B cell (primary cell): ENCODE data around the gene MEGF8. TPM values are rescaled to one million over a fixed set of nuclear protein-coding genes. Genes with fewer than 3 reads are reported as not detected.
A peak's percentile ranks its signal among the peaks of the same experiment; 100 is the strongest.

Experiments
- ATAC-seq: fragments of 200-7000 bp; cut with Tn5 transposase; one replicate; pipeline ENCODE4 v1.10.0; 2021; ENCODE audit warnings: low read depth, mild to moderate bottlenecking, moderate number of reproducible peaks, moderate library complexity
- CTCF ChIA-PET: fragments of 350-600 bp; sonication (Branson Sonifier 250); formaldehyde crosslinking; loops from one replicate; lab custom pipeline; 2021; ENCODE audit warnings: antibody characterized with exemption, inconsistent platforms; lab: Charles Lee
- POLR2A ChIA-PET: fragments of 350-600 bp; sonication (Branson Sonifier 250); formaldehyde crosslinking; loops from one replicate; lab custom pipeline; 2021; ENCODE audit warnings: antibody characterized with exemption; lab: Charles Lee
- DNase-seq: peaks from one replicate; pipeline ENCODE4 v3.0.0; 2013
- H2AFZ ChIP-seq: 2 replicates; pipeline ENCODE4 v1.6.1; 2012; ENCODE audit warnings: mild to moderate bottlenecking, low read depth, low read length; ENCODE audit not compliant: insufficient read depth, poor library complexity, severe bottlenecking
- H3K27ac ChIP-seq, 2 donors: 1 replicate in 1 of 2; 2 replicates in 1 of 2; pipeline ENCODE4 v1.5.1; 2012 to 2013; ENCODE audit warnings: low read length in 2 of 2, mild to moderate bottlenecking in 2 of 2, moderate library complexity in 1 of 2
- H3K27me3 ChIP-seq, 4 experiments: fragments of 200-600 bp in 1 of 4; sonication (generic) in 1 of 4; replicated peaks in 1 of 4; 1 replicate in 2 of 4; 2 replicates in 2 of 4; pipeline versions ENCODE4 v1.6.1 to v1.7.0; 2013 to 2016; ENCODE audit warnings: low read length in 3 of 4, mild to moderate bottlenecking in 2 of 4, mixed read lengths in 1 of 4, moderate library complexity in 1 of 4; ENCODE audit not compliant: insufficient read depth in 4 of 4, control insufficient read depth in 3 of 4; ENCODE audit errors: control extremely low read depth in 1 of 4
- H3K36me3 ChIP-seq, 2 experiments: replicated peaks in 1 of 2; 1 replicate in 1 of 2; 2 replicates in 1 of 2; pipeline versions ENCODE4 v1.6.1 to v1.7.1; 2013; ENCODE audit warnings: low read length in 1 of 2; ENCODE audit not compliant: insufficient read depth in 2 of 2, control insufficient read depth in 1 of 2; ENCODE audit errors: control extremely low read depth in 1 of 2, extremely low read depth in 1 of 2
- H3K4me1 ChIP-seq, 2 donors: fragments of 200-600 bp in 1 of 2; sonication (generic) in 1 of 2; 1 replicate in 1 of 2; 2 replicates in 1 of 2; pipeline versions ENCODE4 v1.5.1 to v1.6.1; 2013 to 2017; ENCODE audit warnings: low read length in 2 of 2; ENCODE audit not compliant: control insufficient read depth in 2 of 2, insufficient read depth in 2 of 2
- H3K4me2 ChIP-seq: replicated peaks from 2 replicates; pipeline ENCODE3; 2012; ENCODE audit warnings: mild to moderate bottlenecking, low read depth, low read length; ENCODE audit not compliant: poor library complexity, severe bottlenecking
- H3K4me3 ChIP-seq, 5 experiments: fragments of 200-600 bp in 1 of 5; sonication (generic) in 1 of 5; 1 replicate in 3 of 5; 2 replicates in 2 of 5; pipeline versions ENCODE4 v1.5.1 to v1.7.0; 2011 to 2016; ENCODE audit warnings: low read length in 4 of 5, mild to moderate bottlenecking in 4 of 5, low read depth in 2 of 5, control low read depth in 1 of 5, moderate library complexity in 1 of 5; ENCODE audit not compliant: insufficient read depth in 1 of 5; ENCODE audit errors: control extremely low read depth in 1 of 5, extremely low read depth in 1 of 5
- H3K79me2 ChIP-seq: fragments of 200-600 bp; sonication (generic); one replicate; pipeline ENCODE4 v1.6.0; 2016; ENCODE audit warnings: low read length; ENCODE audit not compliant: control insufficient read depth, insufficient read depth
- H3K9ac ChIP-seq: fragments of 200-600 bp; sonication (generic); 2 replicates; pipeline ENCODE4 v1.6.1; 2017; ENCODE audit warnings: mild to moderate bottlenecking, low read length, moderate library complexity
- H3K9me3 ChIP-seq, 3 donors: one replicate each; pipeline versions ENCODE4 v1.6.1 to v1.7.1; 2013; ENCODE audit warnings: low read length in 2 of 3; ENCODE audit not compliant: control insufficient read depth in 2 of 3, insufficient read depth in 1 of 3; ENCODE audit errors: control extremely low read depth in 1 of 3
- H4K20me1 ChIP-seq: 2 replicates; pipeline ENCODE4 v1.6.0; 2012; ENCODE audit warnings: mild to moderate bottlenecking, low read length; ENCODE audit not compliant: insufficient read depth, control insufficient read depth, poor library complexity, severe bottlenecking
- H3K27ac Mint-ChIP-seq: one replicate; pipeline ENCODE4 v1.8.0; 2021; ENCODE audit warnings: mixed read lengths
- H3K27me3 Mint-ChIP-seq: one replicate; pipeline ENCODE4 v1.8.0; 2021; ENCODE audit warnings: mixed read lengths
- H3K4me1 Mint-ChIP-seq: one replicate; pipeline ENCODE4 v1.8.0; 2021; ENCODE audit warnings: mixed read lengths
- H3K4me3 Mint-ChIP-seq: one replicate; pipeline ENCODE4 v1.8.0; 2021; ENCODE audit warnings: mixed read lengths
- H3K9me3 Mint-ChIP-seq: one replicate; pipeline ENCODE4 v1.8.0; 2022; ENCODE audit warnings: mixed read lengths; ENCODE audit not compliant: insufficient read depth
- EZH2 ChIP-seq: IDR thresholded peaks from 2 replicates; pipeline ENCODE4 v1.6.1; 2012; ENCODE audit warnings: borderline replicate concordance, low read depth, mild to moderate bottlenecking, moderate library complexity, low read length; ENCODE audit not compliant: insufficient read depth, poor library complexity, severe bottlenecking
- WGBS: methylation state at CpG from one replicate; pipeline ENCODE4 v1.1.5; 2013; ENCODE audit warnings: missing lambda C conversion rate; ENCODE audit not compliant: insufficient coverage; 5-methylcytosine and 5-hydroxymethylcytosine counted together
- intact Hi-C: fragments of 100-400 bp; cut with micrococcal nuclease; formaldehyde crosslinking; loops from one replicate; pipeline ENCODE4 v1.10.0; 2022
- polyA plus RNA-seq: library from polyadenylated mRNA; depleted of rRNA; stranded (reverse); fragments of >200 nt; gene quantifications from 2 replicates; pipeline ENCODE4 v1.2.3, GENCODE V29; 2012
- total RNA-seq, 2 donors: library from RNA; stranded (reverse); fragments of 120-200 nt in 1 of 2; gene quantifications; 1 replicate in 1 of 2; 2 replicates in 1 of 2; pipeline versions ENCODE4 v1.2.3 to v1.2.4, GENCODE V29; 2013 to 2022
- TF ChIP-seq, protein P1 (sequence below): fragments of 200-600 bp; IDR thresholded peaks from one replicate; pipeline ENCODE4 v1.8.0; 2022; ENCODE audit warnings: antibody characterized with exemption, mild to moderate bottlenecking

The MEGF8 gene
- total and polyA plus RNA-seq, 2 donors (not counting 1 experiment from before 2014, with no cell fraction given), result 8.2 to 26.5 TPM

DNA sequence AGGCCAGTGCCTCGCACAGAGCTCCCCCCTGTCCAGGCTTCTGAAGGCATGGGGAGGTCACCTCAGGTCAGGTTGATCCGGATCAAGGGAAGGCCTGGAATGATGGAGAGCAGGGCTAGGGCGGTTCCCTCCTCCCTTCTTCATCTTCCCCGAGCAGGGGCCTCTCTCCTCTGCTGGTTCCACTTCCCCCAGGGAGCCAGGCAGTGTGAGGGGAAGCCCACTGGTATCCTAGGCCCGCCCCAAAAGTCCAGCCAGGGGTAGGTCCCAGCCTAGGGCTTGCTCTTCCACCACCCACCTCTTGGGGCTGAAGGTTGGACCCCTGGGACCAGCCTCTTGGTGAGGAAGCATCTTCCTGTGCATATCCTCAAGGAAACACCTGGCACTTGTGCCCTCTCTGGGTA lies 39.9 kb upstream of the MEGF8 start:
- DNase-seq, result peak; percentile 67
- peaks cover 1 to 38% of the 10 kb centered on the region in 2 experiments for H3K36me3 ChIP-seq
- Mint-ChIP-seq H3K4me1 (peaks cover 21% of the 10 kb centered on the region), H3K4me3 (peak overlapping the region; percentile 92), H3K27me3 (no peaks in the 10 kb centered on the region), H3K9me3 (no peaks in the 10 kb centered on the region), H3K27ac (peak overlapping the region; percentile 93)
- H3K4me1 ChIP-seq, result peaks cover 42 to 52% of the 10 kb centered on the region in 2 donors
- H3K9ac ChIP-seq, result peak overlapping the region; percentile 74
- H3K9me3 ChIP-seq, result no peaks in the 10 kb centered on the region
- intact Hi-C loops, result no loop called here
- H2AFZ ChIP-seq, result no peak overlapping the region
- H4K20me1 ChIP-seq, result peaks cover 36% of the 10 kb centered on the region
- ChIA-PET CTCF (interaction anchor here (0.6 to 1.5 kb wide), 5 partner anchors 11 to 177 kb away, joined by 3 to 5 read pairs (median 4); partner anchors contain the start of genes PAFAH1B3 and PRR19), POLR2A (interaction anchor here (0.6 to 3.8 kb wide), 4 partner anchors 15 to 172 kb away, joined by 3 to 12 read pairs (median 6); partner anchors contain the start of genes PAFAH1B3 and PRR19)
- H3K4me3 ChIP-seq, result peak overlapping the region in 4 of 5 experiments; percentile 49 to 72 (median 67)
- no CpG with 5 or more reads among the region's 5 CpGs for WGBS
- H3K4me2 ChIP-seq, result peak overlapping the region; percentile 100
- peak overlapping the region; percentile 32 to 51 for H3K27ac ChIP-seq
- no peaks in the 10 kb centered on the region for H3K27me3 ChIP-seq
- TF ChIP-seq, protein P1, sequence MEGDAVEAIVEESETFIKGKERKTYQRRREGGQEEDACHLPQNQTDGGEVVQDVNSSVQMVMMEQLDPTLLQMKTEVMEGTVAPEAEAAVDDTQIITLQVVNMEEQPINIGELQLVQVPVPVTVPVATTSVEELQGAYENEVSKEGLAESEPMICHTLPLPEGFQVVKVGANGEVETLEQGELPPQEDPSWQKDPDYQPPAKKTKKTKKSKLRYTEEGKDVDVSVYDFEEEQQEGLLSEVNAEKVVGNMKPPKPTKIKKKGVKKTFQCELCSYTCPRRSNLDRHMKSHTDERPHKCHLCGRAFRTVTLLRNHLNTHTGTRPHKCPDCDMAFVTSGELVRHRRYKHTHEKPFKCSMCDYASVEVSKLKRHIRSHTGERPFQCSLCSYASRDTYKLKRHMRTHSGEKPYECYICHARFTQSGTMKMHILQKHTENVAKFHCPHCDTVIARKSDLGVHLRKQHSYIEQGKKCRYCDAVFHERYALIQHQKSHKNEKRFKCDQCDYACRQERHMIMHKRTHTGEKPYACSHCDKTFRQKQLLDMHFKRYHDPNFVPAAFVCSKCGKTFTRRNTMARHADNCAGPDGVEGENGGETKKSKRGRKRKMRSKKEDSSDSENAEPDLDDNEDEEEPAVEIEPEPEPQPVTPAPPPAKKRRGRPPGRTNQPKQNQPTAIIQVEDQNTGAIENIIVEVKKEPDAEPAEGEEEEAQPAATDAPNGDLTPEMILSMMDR, result no peak
- no peak for TF ChIP-seq EZH2
- H3K79me2 ChIP-seq, result peaks cover 18% of the 10 kb centered on the region
- ATAC-seq, result no peak

DNA sequence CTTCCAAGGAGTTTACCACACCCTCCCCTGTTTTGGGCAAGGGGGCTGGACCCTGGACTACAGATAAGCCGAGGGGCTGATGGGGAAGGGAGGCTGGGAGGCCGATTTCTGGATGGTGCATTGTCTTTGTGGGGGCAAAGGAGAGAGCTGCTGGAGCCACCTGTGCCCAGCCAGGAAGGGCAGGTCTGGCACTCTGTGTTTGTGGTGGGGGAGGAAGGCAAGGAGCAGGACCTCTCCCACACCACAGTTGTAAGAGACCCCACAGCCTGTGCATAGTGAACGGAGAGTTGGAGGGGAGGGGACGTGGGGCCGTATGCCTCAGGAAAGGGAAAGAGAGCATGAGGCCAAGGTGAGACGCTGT lies 39.5 kb upstream of the MEGF8 start:
- no peaks in the 10 kb centered on the region for H3K27me3 Mint-ChIP-seq
- TF ChIP-seq EZH2, result no peak
- TF ChIP-seq, protein P1, result no peak
- Histone ChIP-seq H3K4me1 (peaks cover 42 to 49% of the 10 kb centered on the region in 2 donors), H3K36me3 (peaks cover 1 to 42% of the 10 kb centered on the region in 2 experiments), H3K79me2 (peaks cover 18% of the 10 kb centered on the region), H4K20me1 (peaks cover 41% of the 10 kb centered on the region), H2AFZ (no peak overlapping the region), H3K9me3 (no peaks in the 10 kb centered on the region), H3K9ac (peak overlapping the region; percentile 74), H3K27me3 (no peaks in the 10 kb centered on the region), H3K27ac (peak overlapping the region; percentile 32 to 51), H3K4me2 (peak overlapping the region; percentile 100), H3K4me3 (peak overlapping the region in 3 of 5 experiments; percentile 7 to 67 (median 20))
- H3K9me3 Mint-ChIP-seq, result no peaks in the 10 kb centered on the region
- H3K27ac Mint-ChIP-seq, result peak overlapping the region; percentile 93
- H3K4me3 Mint-ChIP-seq, result peak overlapping the region; percentile 92
- H3K4me1 Mint-ChIP-seq, result peaks cover 21% of the 10 kb centered on the region
- CTCF ChIA-PET, result interaction anchor here (1.2 to 1.5 kb wide), 2 partner anchors 10 to 87 kb away, joined by 4 read pairs; no protein-coding TSS in a partner anchor
- POLR2A ChIA-PET, result interaction anchor here (0.6 to 3.8 kb wide), 2 partner anchors 19 to 172 kb away, joined by 3 to 12 read pairs; no protein-coding TSS in a partner anchor
- 15% methylated on average over 6 of the region's 6 CpGs for WGBS
- intact Hi-C loops, result loop anchor here (1.0 kb wide), 1 partner anchor 10 kb away; no protein-coding TSS in a partner anchor
- no peak for DNase-seq
- ATAC-seq, result no peak
